Endothelial cell of umbilical vein (primary cell): Measurements from ENCODE around the gene ROBO4. TPM values are rescaled to one million over a fixed set of nuclear protein-coding genes. Genes with fewer than 3 reads are reported as not detected.

ENCODE experiments used
- BruUV-seq: library from RNA; stranded (reverse); fragments of 400-500 nt; replicated peaks from 2 replicates; lab custom pipeline; 2021; lab: Mats Ljungman, UMichigan
- CTCF ChIA-PET: fragments of 300-600, 350-600 bp; sonication (Branson Sonifier 250); formaldehyde crosslinking; loops from one replicate; lab custom pipeline; 2021; ENCODE audit warnings: antibody characterized with exemption, inconsistent platforms; lab: Charles Lee
- POLR2A ChIA-PET: fragments of 300-600, 350-600 bp; sonication (Branson Sonifier 250); formaldehyde crosslinking; loops from one replicate; lab custom pipeline; 2021; ENCODE audit warnings: antibody characterized with exemption, inconsistent platforms; lab: Charles Lee
- DNase-seq: peaks from one replicate; pipeline ENCODE4 v3.0.0-alpha.2; 2011; ENCODE audit warnings: low read depth, low spot score
- FAIRE-seq: peaks from 2 replicates; lab custom pipeline; 2011; peaks lifted over from hg19 to GRCh38; lab: Jason Lieb, UNC
- H2AFZ ChIP-seq: 2 replicates; pipeline ENCODE4 v1.6.0; 2012; ENCODE audit warnings: low read depth, low read length, control low read depth, inconsistent platforms
- H3K27ac ChIP-seq: 2 replicates; pipeline ENCODE4 v1.5.1; 2011; ENCODE audit warnings: low read depth, mild to moderate bottlenecking, control low read depth, low read length, moderate library complexity; ENCODE audit not compliant: insufficient read depth
- H3K27me3 ChIP-seq, 2 experiments: 2 replicates each; pipeline versions ENCODE4 v1.6.0 to v1.6.1; 2011; ENCODE audit warnings: low read length in 2 of 2, mixed read lengths in 1 of 2; ENCODE audit not compliant: control insufficient read depth in 2 of 2, insufficient read depth in 2 of 2
- H3K36me3 ChIP-seq, 2 experiments: 2 replicates in 1 of 2; 3 replicates in 1 of 2; pipeline ENCODE4 v1.5.1; 2011; ENCODE audit warnings: low read length in 2 of 2, mild to moderate bottlenecking in 1 of 2, moderate library complexity in 1 of 2; ENCODE audit not compliant: control insufficient read depth in 2 of 2, insufficient read depth in 2 of 2; ENCODE audit errors: extremely low read depth in 1 of 2
- H3K4me1 ChIP-seq: 3 replicates; pipeline ENCODE4 v1.5.1; 2011; ENCODE audit warnings: mild to moderate bottlenecking, low read length; ENCODE audit not compliant: control insufficient read depth, insufficient read depth; ENCODE audit errors: extremely low read depth
- H3K4me2 ChIP-seq: 2 replicates; pipeline ENCODE4 v1.6.1; 2011; ENCODE audit warnings: low read length, control low read depth, mixed read lengths; ENCODE audit not compliant: insufficient read depth
- H3K4me3 ChIP-seq, 3 experiments: fragments of 200-600 bp in 1 of 3; sonication (generic), shearing (Covaris generic) in 1 of 3; replicated peaks in 1 of 3; 2 replicates each; pipeline ENCODE4 v1.5.1; 2011 to 2016; ENCODE audit warnings: control low read depth in 3 of 3, low read length in 3 of 3, mild to moderate bottlenecking in 2 of 3, inconsistent platforms in 1 of 3, low read depth in 1 of 3, moderate library complexity in 1 of 3; ENCODE audit not compliant: insufficient read depth in 1 of 3
- H3K79me2 ChIP-seq: 2 replicates; pipeline ENCODE4 v1.6.0; 2012; ENCODE audit warnings: low read length, inconsistent platforms; ENCODE audit not compliant: control insufficient read depth, insufficient read depth
- H3K9ac ChIP-seq: replicated peaks from 2 replicates; pipeline ENCODE3; 2011; ENCODE audit warnings: low read length, control low read depth; ENCODE audit not compliant: insufficient read depth; ENCODE audit errors: extremely low read depth
- H3K9me1 ChIP-seq: replicated peaks from 3 replicates; pipeline ENCODE4 v1.6.0; 2011; ENCODE audit warnings: mild to moderate bottlenecking, low read length; ENCODE audit not compliant: control insufficient read depth, insufficient read depth; ENCODE audit errors: extremely low read depth
- H3K9me3 ChIP-seq: replicated peaks from 2 replicates; pipeline ENCODE4 v1.5.1; 2012; ENCODE audit warnings: low read length, inconsistent platforms; ENCODE audit not compliant: control insufficient read depth, insufficient read depth
- H4K20me1 ChIP-seq: replicated peaks from 2 replicates; pipeline ENCODE3; 2011; ENCODE audit warnings: mild to moderate bottlenecking, low read length; ENCODE audit not compliant: control insufficient read depth, insufficient read depth; ENCODE audit errors: extremely low read depth
- EZH2 ChIP-seq: IDR thresholded peaks from 2 replicates; pipeline ENCODE4 v1.6.1; 2012; ENCODE audit warnings: borderline replicate concordance, low read depth, mild to moderate bottlenecking, moderate library complexity, low read length, inconsistent platforms; ENCODE audit not compliant: severe bottlenecking
- FOS ChIP-seq: IDR thresholded peaks from 2 replicates; pipeline ENCODE4 v1.6.1; 2011; ENCODE audit warnings: mild to moderate bottlenecking, low read length, moderate library complexity, borderline replicate concordance; ENCODE audit not compliant: insufficient read depth
- GATA2 ChIP-seq: IDR thresholded peaks from 2 replicates; pipeline ENCODE4 v1.7.0; 2011; ENCODE audit warnings: low read depth, mild to moderate bottlenecking, moderate library complexity, mixed read lengths, low read length; ENCODE audit not compliant: insufficient read length, insufficient read depth
- JUN ChIP-seq: IDR thresholded peaks from 2 replicates; pipeline ENCODE4 v1.6.1; 2011; ENCODE audit warnings: borderline replicate concordance, low read depth; ENCODE audit not compliant: insufficient read length, insufficient read depth
- MYC ChIP-seq: IDR thresholded peaks from one replicate; pipeline ENCODE4 v1.6.1; 2011; ENCODE audit warnings: mild to moderate bottlenecking, low read depth, low read length
- POLR2A ChIP-seq: IDR thresholded peaks from 2 replicates; pipeline ENCODE4 v1.6.1; 2012; ENCODE audit warnings: low read depth, mild to moderate bottlenecking, control low read depth, low read length
- POLR2AphosphoS5 ChIP-seq: IDR thresholded peaks from 2 replicates; pipeline ENCODE4 v1.6.1; 2012; ENCODE audit warnings: low read depth, mild to moderate bottlenecking, control low read depth, low read length, moderate library complexity; ENCODE audit not compliant: insufficient read depth
- dilution Hi-C: fragments of 300-500 bp; cut with MboI; formaldehyde crosslinking; loops from one replicate; pipeline ENCODE4 v1.15.0; 2019; ENCODE audit warnings: low sequenced_read_pairs; ENCODE audit not compliant: extremely low pct_ligation_motif_present
- intact Hi-C: fragments of 100-400 bp; cut with micrococcal nuclease; formaldehyde crosslinking; loops from one replicate; pipeline ENCODE4 v1.10.0; 2022
- polyA plus RNA-seq, 4 experiments: library from polyadenylated mRNA; depleted of rRNA in 3 of 4; stranded (reverse) in 3 of 4; unstranded in 1 of 4; fragments of >200 nt; gene quantifications; 2 replicates each; pipeline versions ENCODE4 v1.2.1 to v1.2.3, GENCODE V29; 2011 to 2012; ENCODE audit warnings: missing spikeins in 1 of 4
- total RNA-seq: library from RNA; stranded (reverse); gene quantifications from 2 replicates; pipeline ENCODE4 v1.2.3, GENCODE V29; 2021
- TF ChIP-seq, protein P1 (sequence below): IDR thresholded peaks from 2 replicates; pipeline ENCODE4 v1.6.1; 2011; ENCODE audit not compliant: insufficient read depth, insufficient read length
- TF ChIP-seq, protein P2 (sequence below), 2 donors: IDR thresholded peaks; 1 replicate in 1 of 2; 2 replicates in 1 of 2; pipeline ENCODE4 v1.5.1; 2011; ENCODE audit warnings: low read length in 2 of 2, mild to moderate bottlenecking in 2 of 2, moderate library complexity in 2 of 2, control low read depth in 1 of 2, inconsistent platforms in 1 of 2, low read depth in 1 of 2; ENCODE audit not compliant: insufficient read depth in 1 of 2; ENCODE audit errors: extremely low read depth in 1 of 2

ROBO4 gene
- total and polyA plus RNA-seq, 2 donors (not counting 3 experiments of a cell fraction or from before 2014, with no cell fraction given): 260 to 474 TPM

DNA sequence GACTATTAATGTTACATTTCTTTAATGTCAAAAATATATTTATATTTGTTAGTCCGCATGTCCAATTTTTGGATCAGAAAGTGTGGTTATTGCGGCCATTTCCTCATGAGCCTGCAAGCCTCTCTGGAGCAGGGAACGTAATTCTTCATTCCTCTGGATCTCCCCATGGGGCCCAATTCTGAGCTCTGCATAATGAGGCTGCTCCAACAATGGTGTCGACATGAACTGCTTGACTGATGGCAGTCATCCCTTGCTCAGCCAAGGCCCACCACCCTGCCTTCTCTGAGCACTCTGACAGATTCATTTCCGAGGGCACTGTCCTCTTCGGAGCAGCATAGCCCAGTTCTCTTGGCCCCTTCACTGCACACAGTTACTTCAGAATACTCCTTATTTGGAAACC, 41.3 kb upstream of the ROBO4 start:
- BruUV-seq: no TSS peak
- no peak overlapping the region for H3K4me2 ChIP-seq
- FAIRE-seq (no peak), DNase-seq (no peak)
- H3K79me2 ChIP-seq: no peaks in the 10 kb centered on the region
- no peak overlapping the region for H3K9ac ChIP-seq
- ChIA-PET POLR2A (no interaction called here), CTCF (interaction anchor here (1.5 kb wide), 1 partner anchor 15 kb away, joined by 3 read pairs; the partner anchor contains the start of gene CCDC15)
- H3K4me3 ChIP-seq: no peak overlapping the region
- dilution Hi-C loops: no loop called here
- TF ChIP-seq, protein P1, sequence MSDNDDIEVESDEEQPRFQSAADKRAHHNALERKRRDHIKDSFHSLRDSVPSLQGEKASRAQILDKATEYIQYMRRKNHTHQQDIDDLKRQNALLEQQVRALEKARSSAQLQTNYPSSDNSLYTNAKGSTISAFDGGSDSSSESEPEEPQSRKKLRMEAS: no peak
- TF ChIP-seq FOS (no peak), MYC (no peak), POLR2AphosphoS5 (no peak), POLR2A (no peak), EZH2 (no peak), GATA2 (no peak), JUN (no peak)
- TF ChIP-seq, protein P2, sequence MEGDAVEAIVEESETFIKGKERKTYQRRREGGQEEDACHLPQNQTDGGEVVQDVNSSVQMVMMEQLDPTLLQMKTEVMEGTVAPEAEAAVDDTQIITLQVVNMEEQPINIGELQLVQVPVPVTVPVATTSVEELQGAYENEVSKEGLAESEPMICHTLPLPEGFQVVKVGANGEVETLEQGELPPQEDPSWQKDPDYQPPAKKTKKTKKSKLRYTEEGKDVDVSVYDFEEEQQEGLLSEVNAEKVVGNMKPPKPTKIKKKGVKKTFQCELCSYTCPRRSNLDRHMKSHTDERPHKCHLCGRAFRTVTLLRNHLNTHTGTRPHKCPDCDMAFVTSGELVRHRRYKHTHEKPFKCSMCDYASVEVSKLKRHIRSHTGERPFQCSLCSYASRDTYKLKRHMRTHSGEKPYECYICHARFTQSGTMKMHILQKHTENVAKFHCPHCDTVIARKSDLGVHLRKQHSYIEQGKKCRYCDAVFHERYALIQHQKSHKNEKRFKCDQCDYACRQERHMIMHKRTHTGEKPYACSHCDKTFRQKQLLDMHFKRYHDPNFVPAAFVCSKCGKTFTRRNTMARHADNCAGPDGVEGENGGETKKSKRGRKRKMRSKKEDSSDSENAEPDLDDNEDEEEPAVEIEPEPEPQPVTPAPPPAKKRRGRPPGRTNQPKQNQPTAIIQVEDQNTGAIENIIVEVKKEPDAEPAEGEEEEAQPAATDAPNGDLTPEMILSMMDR (IDR thresholded peaks at IDR 0.05; ENCODE audit: extremely low read depth in 1 of 2, insufficient read depth in 1 of 2, low read depth in 1 of 2, low read length in 2 of 2): no peak
- no peaks in the 10 kb centered on the region for H3K9me3 ChIP-seq
- H3K36me3 ChIP-seq: no peaks in the 10 kb centered on the region
- no peak overlapping the region for H3K27ac ChIP-seq
- peaks cover 0 to 3% of the 10 kb centered on the region in 2 experiments for H3K27me3 ChIP-seq
- H2AFZ ChIP-seq: no peak overlapping the region
- no peaks in the 10 kb centered on the region for H4K20me1 ChIP-seq
- H3K4me1 ChIP-seq: peaks cover 6% of the 10 kb centered on the region
- intact Hi-C loops: no loop called here
- no peaks in the 10 kb centered on the region for H3K9me1 ChIP-seq
